Right atrium auricular region (tissue), 2 donors: ENCODE measurements around the gene RSPH9. TPM values are rescaled to one million over a fixed set of nuclear protein-coding genes. Genes with fewer than 3 reads are reported as not detected.
"Not testable (repeated sequence)": the region's sequence is repeated elsewhere in the genome, so short reads cannot be mapped to it uniquely, and the experiment has no call there.

Experiments used
- DNase-seq: peaks from one replicate; pipeline ENCODE4 v3.0.0-alpha.2; 2019; ENCODE audit warnings: low spot score
- H3K27ac ChIP-seq, 2 donors: fragments of 200-600 bp; sonication (generic); 1 replicate in 1 of 2; 2 replicates in 1 of 2; pipeline ENCODE4 v1.5.1; 2016 to 2019
- H3K27me3 ChIP-seq, 2 donors: fragments of 200-600 bp; sonication (generic); one replicate each; pipeline versions ENCODE4 v1.5.1 to v1.6.0; 2017 to 2019
- H3K36me3 ChIP-seq: fragments of 200-600 bp; sonication (generic); one replicate; pipeline ENCODE4 v1.5.1; 2016
- H3K4me1 ChIP-seq, 2 donors: fragments of 200-600 bp; sonication (generic); one replicate each; pipeline versions ENCODE4 v1.5.1 to v1.6.0; 2017 to 2019
- H3K4me3 ChIP-seq, 2 donors: fragments of 200-600 bp; sonication (generic); 1 replicate in 1 of 2; 2 replicates in 1 of 2; pipeline ENCODE4 v1.5.1; 2017 to 2019; ENCODE audit warnings: mild to moderate bottlenecking in 1 of 2, moderate library complexity in 1 of 2
- H3K9me3 ChIP-seq, 2 donors: fragments of 200-600 bp; sonication (generic); one replicate each; pipeline ENCODE4 v1.5.1; 2019
- total RNA-seq, 2 donors: library from RNA; depleted of rRNA; stranded (reverse); fragments of >200 nt; gene quantifications; one replicate each; pipeline ENCODE4 v1.1.0, GENCODE V29; 2016
- TF ChIP-seq, protein P1 (sequence below), 2 donors: fragments of 200-600 bp; sonication (generic); IDR thresholded peaks; one replicate each; pipeline ENCODE4 v1.5.1; 2019; ENCODE audit warnings: antibody characterized with exemption in 2 of 2

Gene RSPH9
- total RNA-seq, 2 donors from 2014 or later = 0.12 TPM; not detected in 1

DNA sequence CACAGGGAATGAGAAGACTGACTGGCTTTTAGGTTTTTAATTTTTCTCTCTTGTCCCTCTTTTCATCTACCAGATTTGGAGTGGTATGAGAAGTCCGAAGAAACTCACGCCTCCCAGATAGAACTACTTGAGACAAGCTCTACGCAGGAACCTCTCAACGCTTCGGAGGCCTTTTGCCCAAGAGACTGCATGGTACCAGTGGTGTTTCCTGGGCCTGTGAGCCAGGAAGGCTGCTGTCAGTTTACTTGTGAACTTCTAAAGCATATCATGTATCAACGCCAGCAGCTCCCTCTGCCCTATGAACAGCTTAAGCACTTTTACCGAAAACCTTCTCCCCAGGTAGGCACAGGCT, 8.6 kb upstream of the RSPH9 start:
- Histone ChIP-seq H3K4me1 (peaks cover 0 to 47% of the 10 kb centered on the region in 2 donors), H3K36me3 (peaks cover 23% of the 10 kb centered on the region), H3K9me3 (no peaks in the 10 kb centered on the region), H3K27me3 (no peaks in the 10 kb centered on the region), H3K4me3 (peak overlapping the region; percentile 75 to 86), H3K27ac (peak overlapping the region; percentile 89 to 91)
- TF ChIP-seq, protein P1, sequence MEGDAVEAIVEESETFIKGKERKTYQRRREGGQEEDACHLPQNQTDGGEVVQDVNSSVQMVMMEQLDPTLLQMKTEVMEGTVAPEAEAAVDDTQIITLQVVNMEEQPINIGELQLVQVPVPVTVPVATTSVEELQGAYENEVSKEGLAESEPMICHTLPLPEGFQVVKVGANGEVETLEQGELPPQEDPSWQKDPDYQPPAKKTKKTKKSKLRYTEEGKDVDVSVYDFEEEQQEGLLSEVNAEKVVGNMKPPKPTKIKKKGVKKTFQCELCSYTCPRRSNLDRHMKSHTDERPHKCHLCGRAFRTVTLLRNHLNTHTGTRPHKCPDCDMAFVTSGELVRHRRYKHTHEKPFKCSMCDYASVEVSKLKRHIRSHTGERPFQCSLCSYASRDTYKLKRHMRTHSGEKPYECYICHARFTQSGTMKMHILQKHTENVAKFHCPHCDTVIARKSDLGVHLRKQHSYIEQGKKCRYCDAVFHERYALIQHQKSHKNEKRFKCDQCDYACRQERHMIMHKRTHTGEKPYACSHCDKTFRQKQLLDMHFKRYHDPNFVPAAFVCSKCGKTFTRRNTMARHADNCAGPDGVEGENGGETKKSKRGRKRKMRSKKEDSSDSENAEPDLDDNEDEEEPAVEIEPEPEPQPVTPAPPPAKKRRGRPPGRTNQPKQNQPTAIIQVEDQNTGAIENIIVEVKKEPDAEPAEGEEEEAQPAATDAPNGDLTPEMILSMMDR (IDR thresholded peaks at IDR 0.05) = no peak
- DNase-seq = no peak

DNA sequence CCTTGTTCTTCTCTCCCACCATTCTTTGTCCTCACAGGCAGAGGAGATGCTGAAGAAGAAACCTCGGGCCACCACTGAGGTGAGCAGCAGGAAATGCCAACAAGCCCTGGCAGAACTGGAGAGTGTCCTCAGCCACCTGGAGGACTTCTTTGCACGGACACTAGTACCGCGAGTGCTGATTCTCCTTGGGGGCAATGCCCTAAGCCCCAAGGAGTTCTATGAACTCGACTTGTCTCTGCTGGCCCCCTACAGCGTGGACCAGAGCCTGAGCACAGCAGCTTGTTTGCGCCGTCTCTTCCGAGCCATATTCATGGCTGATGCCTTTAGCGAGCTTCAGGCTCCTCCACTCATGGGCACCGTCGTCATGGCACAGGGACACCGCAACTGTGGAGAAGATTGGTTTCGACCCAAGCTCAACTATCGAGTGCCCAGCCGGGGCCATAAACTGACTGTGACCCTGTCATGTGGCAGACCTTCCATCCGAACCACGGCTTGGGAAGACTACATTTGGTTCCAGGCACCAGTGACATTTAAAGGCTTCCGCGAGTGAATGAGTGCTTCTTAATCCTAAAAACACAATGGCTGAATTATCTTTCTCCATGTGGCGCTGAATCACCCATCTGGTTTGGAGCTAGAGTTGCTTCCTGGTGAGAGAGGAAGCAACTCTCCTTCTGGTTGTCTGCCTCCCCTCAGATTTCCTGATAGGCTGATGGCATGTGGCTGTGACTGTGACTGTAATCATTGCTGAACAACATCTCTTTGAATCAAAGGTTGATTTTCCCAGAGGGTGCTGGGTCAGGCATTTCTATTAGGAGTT, 4.6 kb upstream of the RSPH9 start:
- no peaks in the 10 kb centered on the region for H3K27me3 ChIP-seq
- H3K36me3 ChIP-seq = peaks cover 36% of the 10 kb centered on the region
- no peak overlapping the region for H3K27ac ChIP-seq
- TF ChIP-seq, protein P1 (IDR thresholded peaks at IDR 0.05) = no peak
- no peak for DNase-seq
- H3K9me3 ChIP-seq = no peaks in the 10 kb centered on the region
- peaks cover 0 to 50% of the 10 kb centered on the region in 2 donors for H3K4me1 ChIP-seq
- no peak overlapping the region for H3K4me3 ChIP-seq

- no peak for DNase-seq
- Histone ChIP-seq H3K9me3 (no peaks in the 10 kb centered on the region), H3K36me3 (peaks cover 19% of the 10 kb centered on the region), H3K4me1 (peaks cover 0 to 17% of the 10 kb centered on the region in 2 donors), H3K4me3 (peak overlapping the region; percentile 46 to 63), H3K27ac (no peak overlapping the region), H3K27me3 (no peaks in the 10 kb centered on the region)
- TF ChIP-seq, protein P1 (IDR thresholded peaks at IDR 0.05) = no peak
Observed at GRCh38 chr6:43645613-43645964, 753 bp downstream of the RSPH9 start.

DNA sequence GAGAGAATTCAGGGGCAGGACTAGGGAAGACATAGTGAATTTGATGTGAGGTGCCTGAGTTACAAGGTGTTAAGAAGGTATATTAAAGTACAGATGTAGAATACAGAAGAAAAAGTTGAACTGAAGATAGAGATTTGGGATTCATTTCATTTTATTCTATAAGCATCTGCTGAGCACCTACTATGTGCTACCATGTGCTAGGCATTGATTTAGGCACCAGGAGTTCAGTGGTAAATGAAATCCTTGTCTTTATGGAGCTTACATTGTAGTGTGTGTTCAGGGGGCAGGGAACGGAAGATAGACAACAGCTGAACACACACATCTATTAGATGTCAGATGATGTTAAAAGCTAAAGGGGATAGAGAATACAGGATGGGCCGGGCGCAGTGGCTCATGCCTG, 2.8 kb downstream of the RSPH9 start:
- H3K27ac ChIP-seq = no peak overlapping the region
- TF ChIP-seq, protein P1 (IDR thresholded peaks at IDR 0.05) = no peak
- DNase-seq = no peak
- H3K4me3 ChIP-seq = no peak overlapping the region
- H3K27me3 ChIP-seq = no peaks in the 10 kb centered on the region
- H3K9me3 ChIP-seq = no peaks in the 10 kb centered on the region
- H3K36me3 ChIP-seq = peaks cover 3% of the 10 kb centered on the region
- peaks cover 0 to 17% of the 10 kb centered on the region in 2 donors for H3K4me1 ChIP-seq

GRCh38 chr6:43648248-43648647, 3.4 kb downstream of the RSPH9 start:
- Histone ChIP-seq H3K4me3 (no peak overlapping the region), H3K36me3 (no peaks in the 10 kb centered on the region), H3K27me3 (no peaks in the 10 kb centered on the region), H3K4me1 (peaks cover 0 to 17% of the 10 kb centered on the region in 2 donors), H3K27ac (no peak overlapping the region), H3K9me3 (no peaks in the 10 kb centered on the region)
- no peak for DNase-seq
- TF ChIP-seq, protein P1 (IDR thresholded peaks at IDR 0.05) = no peak

DNA sequence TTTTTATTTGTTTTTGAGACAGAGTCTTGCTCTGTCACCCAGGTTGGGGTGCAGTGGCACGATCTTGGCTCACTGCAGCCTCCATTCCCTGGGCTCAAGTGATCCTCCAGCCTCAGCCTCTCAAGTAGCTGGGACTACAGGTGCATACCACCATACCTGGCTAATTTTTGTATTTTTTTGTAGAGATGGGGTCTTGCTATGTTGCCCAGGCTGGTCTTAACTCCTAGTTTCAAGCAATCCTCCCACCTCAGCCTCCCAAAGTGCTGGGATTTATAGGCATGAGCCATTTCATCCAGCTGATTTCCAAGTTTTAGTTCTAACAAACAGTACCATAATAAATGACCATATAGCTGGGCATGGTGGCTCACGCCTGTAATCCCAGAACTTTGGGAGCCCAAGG, 8.0 kb downstream of the RSPH9 start:
- not testable (repeated sequence) for H3K4me1 ChIP-seq, H3K27me3 ChIP-seq, DNase-seq, H3K27ac ChIP-seq, H3K4me3 ChIP-seq, H3K36me3 ChIP-seq, H3K9me3 ChIP-seq
